ENCODE results near the gene HELZ.
"Not testable (repeated sequence)": the region's sequence is repeated elsewhere in the genome, so short reads cannot be mapped to it uniquely, and the experiment has no call there.

Gene HELZ

DNA sequence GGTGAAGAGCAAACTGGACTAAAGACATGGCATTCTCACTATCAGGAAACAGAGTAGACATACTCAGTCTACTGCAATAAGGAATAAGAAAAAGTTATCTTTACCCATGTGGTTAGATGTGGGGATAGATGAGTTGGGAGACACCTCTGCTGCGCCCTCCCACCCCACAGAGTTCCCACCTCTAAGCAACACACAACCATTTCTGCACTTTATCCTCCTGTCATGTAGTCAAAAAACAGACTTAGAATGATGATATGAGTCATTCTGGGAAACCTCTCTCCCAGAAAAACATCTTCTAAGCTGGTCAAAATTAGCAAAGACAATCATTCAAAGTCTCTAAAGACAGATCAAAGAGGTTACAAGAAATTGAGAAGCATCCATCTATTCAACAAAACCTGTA lies 105.7 kb downstream of the HELZ start:
- no peak for DNase-seq

DNA sequence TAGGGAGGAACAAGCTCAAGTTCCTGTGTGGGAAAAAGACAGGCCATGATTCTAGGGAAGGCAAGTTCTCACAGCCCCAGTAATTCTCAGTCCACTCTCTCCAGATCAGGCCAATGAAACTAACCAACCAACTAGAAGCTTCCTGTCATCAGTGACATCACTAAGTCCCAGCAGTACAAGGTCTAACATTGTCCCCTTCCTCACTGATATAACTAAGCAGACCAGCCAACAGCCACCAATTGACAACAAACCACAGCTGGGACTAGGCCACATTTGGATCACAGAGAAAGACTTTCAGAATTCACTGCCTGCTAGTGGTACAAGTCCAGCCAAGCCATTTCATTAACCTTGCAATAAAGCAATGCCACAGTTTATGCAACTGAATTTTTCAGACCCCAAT lies 106.6 kb downstream of the HELZ start:
- no peak for DNase-seq

DNA sequence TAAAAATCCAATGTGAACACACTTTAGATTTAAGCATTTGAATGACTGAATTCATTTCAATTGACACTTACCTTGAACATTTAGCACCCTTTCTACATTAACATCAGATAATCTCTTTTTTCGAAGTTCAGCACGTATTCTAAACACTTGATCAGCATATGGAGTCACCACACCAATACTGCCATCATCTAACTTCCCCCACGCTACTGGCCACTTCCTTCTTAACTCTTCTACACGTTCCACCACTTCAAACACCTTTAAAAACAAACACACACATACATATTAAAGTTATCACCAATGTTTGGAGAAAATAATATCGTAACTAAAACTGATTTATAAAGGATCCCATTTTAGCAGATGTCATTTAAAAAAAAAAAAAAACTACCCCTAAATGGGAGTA lies 107.1 kb downstream of the HELZ start:
- DNase-seq: no peak

- no peak for DNase-seq
These were observed 108.0 kb downstream of the HELZ start for GRCh38 chr17:67137026-67137370.

DNA sequence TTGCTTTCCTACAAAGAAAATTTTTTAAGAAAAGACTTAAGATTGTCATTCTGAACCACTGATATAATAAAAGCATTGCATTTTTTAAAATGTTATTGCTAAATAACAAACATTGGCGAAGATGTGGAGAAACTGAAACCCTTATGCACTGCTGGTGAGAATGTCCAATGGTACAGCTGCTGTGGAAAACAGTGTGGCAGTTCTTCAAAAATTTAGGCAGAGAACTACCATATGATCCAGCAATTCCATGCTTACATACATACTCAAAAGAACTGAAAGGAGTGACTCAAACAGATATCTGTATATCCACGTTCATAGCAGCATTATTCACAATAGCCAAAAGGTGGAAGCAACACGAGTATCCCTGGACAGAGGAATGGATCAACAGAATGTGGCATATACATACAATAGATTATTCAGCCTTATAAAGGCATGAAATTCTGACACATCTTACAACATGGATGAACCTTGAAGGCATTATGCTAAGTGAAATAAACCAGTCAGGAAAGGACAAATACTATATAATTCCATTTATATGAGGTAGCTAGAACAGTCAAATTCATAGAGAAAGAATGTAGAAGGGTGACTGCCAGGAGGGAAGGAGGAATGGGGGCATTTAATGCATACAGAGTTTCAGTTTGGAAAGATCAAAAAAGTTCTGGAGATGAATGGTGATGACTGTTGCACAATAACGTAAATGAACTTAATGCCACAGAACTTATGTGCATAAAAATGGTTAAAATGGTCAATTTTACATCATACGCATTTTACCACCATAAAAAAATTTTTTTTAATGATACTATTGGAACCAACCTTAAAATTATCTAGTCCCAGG lies 108.6 kb downstream of the HELZ start:
- no peak for DNase-seq

GRCh38 chr17:67133161-67133560 lies 111.8 kb downstream of the HELZ start:
- DNase-seq: no peak

DNA sequence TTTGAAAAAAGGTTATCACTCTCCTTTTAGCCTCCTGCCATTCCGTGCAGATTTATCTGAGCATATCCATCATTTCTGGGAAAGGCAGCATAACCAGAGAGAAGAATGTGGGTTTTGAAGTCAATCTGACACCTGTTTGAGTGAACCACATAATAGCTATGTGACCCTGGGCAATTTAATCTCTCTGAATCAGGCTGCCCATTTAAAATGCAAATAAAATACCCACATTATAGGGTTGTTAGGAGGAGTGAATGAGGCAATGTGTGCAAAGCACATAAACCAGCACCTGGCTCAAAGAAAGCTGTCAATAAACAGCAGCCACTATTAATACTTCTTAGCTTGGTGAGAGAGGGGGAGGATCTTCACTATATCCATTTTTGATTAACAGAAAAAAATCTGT lies 112.6 kb downstream of the HELZ start:
- peak; percentile 74 for DNase-seq

- no peak for DNase-seq
These were observed 114.2 kb downstream of the HELZ start for GRCh38 chr17:67130768-67131167.

DNA sequence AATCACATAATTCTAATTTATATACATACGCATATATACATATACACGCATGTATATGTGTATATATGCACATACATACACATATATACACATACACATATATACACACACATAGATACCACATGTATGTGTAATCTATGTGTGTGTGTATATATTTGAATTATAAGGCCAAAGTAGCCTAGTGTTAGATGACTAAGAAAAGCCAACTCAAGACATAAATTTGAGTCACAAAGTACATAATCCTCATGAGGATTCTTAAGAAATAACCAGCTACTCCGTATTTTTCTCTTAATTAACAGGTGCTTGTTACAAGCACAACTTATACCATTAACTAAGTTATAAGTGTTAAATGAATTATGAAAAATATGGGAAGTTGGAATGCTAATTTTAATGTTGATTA lies 115.7 kb downstream of the HELZ start:
- no peak for DNase-seq

- no peak for DNase-seq
These were observed 116.3 kb downstream of the HELZ start for GRCh38 chr17:67128700-67129099.

DNA sequence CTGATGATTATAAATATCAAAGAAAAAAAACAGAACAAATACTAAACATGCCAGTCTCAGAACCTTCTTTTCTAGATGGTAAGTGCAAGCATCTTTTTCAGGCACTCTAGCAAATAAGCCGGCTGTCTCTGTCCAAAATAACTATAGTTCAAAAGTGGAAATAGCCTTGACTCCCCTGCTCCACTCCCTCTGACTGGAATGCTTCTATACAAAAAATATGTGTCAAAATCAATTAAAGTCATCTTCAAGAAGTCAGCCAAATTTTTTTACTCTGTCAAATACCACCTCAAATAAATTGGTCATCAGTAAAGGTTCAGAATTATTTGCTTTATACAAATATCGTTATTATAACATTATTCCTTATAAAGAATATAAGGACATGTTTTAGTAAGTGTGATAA lies 117.1 kb downstream of the HELZ start:
- no peak for DNase-seq

GRCh38 chr17:67126983-67127382 lies 118.0 kb downstream of the HELZ start:
- DNase-seq: no peak

GRCh38 chr17:67126543-67126942 lies 118.5 kb downstream of the HELZ start:
- not testable (repeated sequence) for DNase-seq

- no peak for DNase-seq
These were observed 119.1 kb downstream of the HELZ start for GRCh38 chr17:67125924-67126323.

GRCh38 chr17:67125417-67125816 lies 119.6 kb downstream of the HELZ start:
- no peak for DNase-seq

DNA sequence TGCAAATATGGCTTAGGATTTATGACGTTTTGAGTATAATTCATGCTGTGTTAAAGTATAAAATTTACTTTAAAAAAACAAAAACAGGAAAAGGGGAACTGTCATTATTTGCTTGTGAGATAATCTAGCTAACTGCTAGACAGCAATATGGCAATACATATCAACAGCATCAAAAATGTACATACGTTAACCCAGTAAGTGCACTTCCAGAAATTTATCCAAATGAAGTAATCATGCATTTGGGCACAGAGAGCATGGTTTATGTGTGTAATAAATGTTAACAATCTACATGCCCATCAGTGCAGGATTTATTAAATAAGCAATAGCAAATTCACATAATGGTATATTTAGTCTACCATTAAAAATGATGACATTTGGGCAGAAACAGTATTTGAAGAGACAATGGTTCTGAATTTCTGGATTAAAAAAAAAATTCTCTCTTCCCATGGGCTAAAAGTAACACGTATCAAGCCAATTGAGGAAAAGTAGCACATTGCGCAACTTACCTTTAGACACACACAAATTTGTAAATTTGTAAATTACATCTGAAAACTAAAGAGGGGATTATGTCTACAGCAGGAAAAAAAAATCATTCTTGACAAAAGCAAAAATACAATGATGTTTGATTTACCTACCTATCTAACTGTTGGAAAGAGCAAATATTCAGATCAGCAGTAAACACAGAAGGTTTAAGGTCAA lies 120.4 kb downstream of the HELZ start:
- DNase-seq: no peak

DNA sequence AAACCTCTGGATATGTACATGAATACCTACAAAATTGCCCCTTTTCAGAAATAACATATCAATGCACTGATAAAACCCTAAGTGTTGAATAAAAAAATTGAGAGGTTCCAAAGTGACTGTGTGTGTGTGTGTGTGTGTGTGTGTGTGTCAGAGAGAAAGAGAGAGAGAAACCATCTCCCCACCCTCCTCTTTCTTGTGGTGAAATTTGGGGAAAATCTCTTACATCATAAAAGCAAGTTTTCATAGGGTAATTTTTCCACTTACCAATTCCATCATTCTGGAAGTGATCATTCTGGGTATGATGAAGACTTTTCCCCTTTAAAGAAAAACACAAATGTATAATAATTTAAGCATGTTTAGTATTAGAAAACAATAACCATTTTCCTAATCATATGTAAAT lies 121.3 kb downstream of the HELZ start:
- DNase-seq: no peak

DNA sequence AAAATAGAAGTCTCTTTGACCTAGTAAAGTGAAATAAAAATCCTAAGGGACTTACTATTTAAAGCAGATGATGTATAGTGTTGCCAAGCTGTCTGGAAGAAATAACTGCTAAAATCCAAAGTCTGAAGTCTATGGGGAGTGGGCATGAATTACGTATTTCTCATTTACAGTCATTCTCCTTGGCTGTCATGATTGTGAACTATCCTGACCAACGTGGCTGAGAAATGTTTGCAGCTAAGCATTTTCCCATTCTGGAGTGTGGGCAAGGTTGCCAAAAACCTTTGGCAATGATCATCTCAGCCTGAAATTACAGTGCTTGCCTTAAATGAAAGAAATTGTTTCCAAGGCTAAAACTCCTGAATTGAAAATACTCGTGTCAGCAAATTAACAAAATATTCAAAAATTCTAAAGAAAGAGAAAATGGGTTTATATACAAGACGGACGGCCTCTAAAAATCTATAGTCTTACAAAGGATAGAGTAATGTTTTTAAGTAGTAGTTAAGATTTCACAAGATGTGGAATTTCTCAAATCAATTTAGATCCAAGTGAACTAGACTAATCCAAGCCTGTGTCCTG lies 123.6 kb downstream of the HELZ start:
- DNase-seq: no peak

DNA sequence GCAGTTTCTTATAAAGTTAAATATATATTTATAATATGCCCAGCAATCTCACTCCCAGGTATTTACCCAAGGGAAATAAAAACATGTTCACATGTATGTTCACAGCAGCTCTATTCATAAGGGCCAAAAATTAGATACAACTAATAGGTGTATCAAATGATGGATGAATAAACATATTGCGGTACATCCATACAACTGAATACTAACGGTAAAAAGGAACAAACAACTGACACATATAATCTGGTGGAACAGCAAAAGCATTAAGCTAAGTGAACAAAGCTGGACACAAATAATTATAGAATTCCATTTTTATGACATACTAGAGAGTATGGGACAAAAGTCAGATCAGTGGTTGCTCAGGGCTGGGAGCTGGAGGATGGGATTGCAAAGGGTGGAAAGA lies 125.9 kb downstream of the HELZ start:
- DNase-seq: no peak

DNA sequence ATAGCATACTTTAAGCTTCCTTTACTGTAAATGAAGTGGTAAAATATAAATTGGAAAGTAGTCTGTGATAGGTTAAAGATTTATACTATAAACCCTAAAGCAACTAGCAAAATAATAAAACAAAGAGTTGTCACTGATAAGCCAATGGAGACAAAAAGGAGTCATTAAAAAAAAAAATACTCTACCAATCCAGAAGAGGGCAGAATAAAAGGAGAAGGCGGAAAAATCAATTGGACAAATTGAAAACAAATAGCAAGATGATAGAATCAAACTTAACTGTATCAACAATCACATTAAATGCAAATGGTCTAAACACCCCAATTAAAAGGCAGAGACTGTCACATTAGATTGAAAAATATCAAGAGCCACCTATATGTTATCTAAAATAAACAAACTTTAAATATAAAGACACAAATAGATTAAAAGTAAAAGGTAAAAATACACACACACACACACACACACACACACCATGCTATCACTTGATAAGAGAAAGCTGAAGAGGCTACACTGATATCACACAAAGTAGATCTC lies 128.9 kb downstream of the HELZ start:
- no peak for DNase-seq

- no peak for DNase-seq
These were observed 129.6 kb downstream of the HELZ start for GRCh38 chr17:67115401-67115800.

DNA sequence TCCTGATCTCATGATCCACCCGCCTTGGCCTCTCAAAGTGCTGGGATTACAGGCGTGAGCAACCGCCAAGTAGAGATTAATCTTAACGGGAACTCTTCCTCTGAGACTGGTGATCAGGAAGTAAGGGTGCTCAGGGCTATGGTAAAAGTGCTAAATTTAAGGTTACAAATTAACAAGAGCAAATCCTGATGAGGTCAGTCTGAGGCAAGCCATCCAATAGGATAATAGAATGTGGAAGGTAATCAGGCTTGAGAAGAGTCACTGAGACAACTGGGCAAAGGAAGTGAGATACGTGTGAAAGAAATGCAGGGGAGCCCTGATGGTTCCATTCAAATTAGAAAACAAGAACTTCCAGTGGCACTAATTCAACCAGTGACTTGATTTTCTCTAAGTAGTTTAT lies 131.5 kb downstream of the HELZ start:
- DNase-seq: no peak

GRCh38 chr17:67111808-67112207 lies 133.2 kb downstream of the HELZ start:
- no peak for DNase-seq

- DNase-seq: no peak
These were observed 133.7 kb downstream of the HELZ start for GRCh38 chr17:67111327-67111726.

All from NCI-H1436 treated with DMSO at 0.1 percent for 48 hours (cell line).